ENCODE measurements around the gene CNOT4.
"Not testable (repeated sequence)": the region's sequence is repeated elsewhere in the genome, so short reads cannot be mapped to it uniquely, and the experiment has no call there.

DNA sequence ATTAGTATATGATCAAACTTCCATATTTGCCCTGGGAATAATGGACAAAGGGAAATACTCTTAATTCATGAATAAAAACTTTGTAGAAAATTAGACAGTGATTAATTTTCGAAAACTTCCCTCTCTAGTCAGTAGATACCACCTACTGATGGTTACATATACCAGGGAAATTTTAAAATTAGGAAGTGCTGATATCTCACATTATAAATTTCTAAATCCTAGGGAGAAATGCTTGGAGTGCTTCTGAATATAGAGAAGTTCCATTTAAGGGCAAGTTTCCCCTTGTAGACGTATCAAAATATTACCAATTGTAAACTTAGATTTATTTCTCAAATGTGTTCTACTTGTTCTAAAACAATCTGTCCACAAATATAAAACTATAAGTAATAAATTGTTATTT, 64.6 kb downstream of the CNOT4 start:
- TF ChIP-seq, protein P1, sequence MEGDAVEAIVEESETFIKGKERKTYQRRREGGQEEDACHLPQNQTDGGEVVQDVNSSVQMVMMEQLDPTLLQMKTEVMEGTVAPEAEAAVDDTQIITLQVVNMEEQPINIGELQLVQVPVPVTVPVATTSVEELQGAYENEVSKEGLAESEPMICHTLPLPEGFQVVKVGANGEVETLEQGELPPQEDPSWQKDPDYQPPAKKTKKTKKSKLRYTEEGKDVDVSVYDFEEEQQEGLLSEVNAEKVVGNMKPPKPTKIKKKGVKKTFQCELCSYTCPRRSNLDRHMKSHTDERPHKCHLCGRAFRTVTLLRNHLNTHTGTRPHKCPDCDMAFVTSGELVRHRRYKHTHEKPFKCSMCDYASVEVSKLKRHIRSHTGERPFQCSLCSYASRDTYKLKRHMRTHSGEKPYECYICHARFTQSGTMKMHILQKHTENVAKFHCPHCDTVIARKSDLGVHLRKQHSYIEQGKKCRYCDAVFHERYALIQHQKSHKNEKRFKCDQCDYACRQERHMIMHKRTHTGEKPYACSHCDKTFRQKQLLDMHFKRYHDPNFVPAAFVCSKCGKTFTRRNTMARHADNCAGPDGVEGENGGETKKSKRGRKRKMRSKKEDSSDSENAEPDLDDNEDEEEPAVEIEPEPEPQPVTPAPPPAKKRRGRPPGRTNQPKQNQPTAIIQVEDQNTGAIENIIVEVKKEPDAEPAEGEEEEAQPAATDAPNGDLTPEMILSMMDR (IDR thresholded peaks at IDR 0.05 in 8 of 11, conservative IDR thresholded peaks at IDR 0.05 in 3 of 11), result not testable (repeated sequence)
- TF ChIP-seq POLR2A (IDR thresholded peaks at IDR 0.05), result not testable (repeated sequence)

Data from spleen (tissue), 7 donors.